ENCODE measurements around the gene FBN2. TPM values are rescaled to one million over a fixed set of nuclear protein-coding genes. Genes with fewer than 3 reads are reported as not detected.

FBN2 gene
- total RNA-seq, 4 donors from 2014 or later, result 0.04 to 0.39 (median 0.15) TPM; not detected in 1

DNA sequence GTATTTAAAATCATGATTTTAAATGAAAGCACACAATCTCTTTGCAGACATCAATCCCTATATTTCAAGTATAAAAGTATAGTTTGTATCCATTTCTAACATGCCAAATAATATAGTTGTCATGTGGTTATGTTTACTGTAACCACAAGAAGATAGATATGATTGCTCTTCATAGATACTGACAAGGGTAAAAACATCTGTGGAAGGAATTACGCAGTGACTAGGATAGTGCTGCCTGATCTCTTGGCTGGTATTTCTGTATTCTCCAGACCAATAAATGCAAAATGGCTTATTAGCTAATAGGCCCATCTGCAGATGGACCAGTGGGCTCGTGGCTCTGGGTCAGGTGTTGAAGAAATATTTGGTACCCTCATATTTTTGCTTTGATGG, 34.9 kb upstream of the FBN2 start:
- no peak overlapping the region for H3K4me3 ChIP-seq (ENCODE audit: low read depth, poor library complexity, severe bottlenecking)
- DNase-seq (ENCODE audit: low spot score in 2 of 2), result no peak
- intact Hi-C loops (cut with DNase I; ENCODE audit: low total_unique reads), result no loop called here
- WGBS, 2 donors, result 83 to 85% methylated on average over 2 of the region's 2 CpGs
- no peak for TF ChIP-seq POLR2A (IDR thresholded peaks at IDR 0.05)
- TF ChIP-seq, protein P1, sequence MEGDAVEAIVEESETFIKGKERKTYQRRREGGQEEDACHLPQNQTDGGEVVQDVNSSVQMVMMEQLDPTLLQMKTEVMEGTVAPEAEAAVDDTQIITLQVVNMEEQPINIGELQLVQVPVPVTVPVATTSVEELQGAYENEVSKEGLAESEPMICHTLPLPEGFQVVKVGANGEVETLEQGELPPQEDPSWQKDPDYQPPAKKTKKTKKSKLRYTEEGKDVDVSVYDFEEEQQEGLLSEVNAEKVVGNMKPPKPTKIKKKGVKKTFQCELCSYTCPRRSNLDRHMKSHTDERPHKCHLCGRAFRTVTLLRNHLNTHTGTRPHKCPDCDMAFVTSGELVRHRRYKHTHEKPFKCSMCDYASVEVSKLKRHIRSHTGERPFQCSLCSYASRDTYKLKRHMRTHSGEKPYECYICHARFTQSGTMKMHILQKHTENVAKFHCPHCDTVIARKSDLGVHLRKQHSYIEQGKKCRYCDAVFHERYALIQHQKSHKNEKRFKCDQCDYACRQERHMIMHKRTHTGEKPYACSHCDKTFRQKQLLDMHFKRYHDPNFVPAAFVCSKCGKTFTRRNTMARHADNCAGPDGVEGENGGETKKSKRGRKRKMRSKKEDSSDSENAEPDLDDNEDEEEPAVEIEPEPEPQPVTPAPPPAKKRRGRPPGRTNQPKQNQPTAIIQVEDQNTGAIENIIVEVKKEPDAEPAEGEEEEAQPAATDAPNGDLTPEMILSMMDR (IDR thresholded peaks at IDR 0.05), result no peak

GRCh38 chr5:128572051-128572929, 34.2 kb upstream of the FBN2 start:
- intact Hi-C loops (cut with DNase I; ENCODE audit: low total_unique reads), result no loop called here
- TF ChIP-seq, protein P1 (IDR thresholded peaks at IDR 0.05), result no peak
- no peak for TF ChIP-seq POLR2A (IDR thresholded peaks at IDR 0.05)
- DNase-seq (ENCODE audit: low spot score in 2 of 2), result no peak

DNA sequence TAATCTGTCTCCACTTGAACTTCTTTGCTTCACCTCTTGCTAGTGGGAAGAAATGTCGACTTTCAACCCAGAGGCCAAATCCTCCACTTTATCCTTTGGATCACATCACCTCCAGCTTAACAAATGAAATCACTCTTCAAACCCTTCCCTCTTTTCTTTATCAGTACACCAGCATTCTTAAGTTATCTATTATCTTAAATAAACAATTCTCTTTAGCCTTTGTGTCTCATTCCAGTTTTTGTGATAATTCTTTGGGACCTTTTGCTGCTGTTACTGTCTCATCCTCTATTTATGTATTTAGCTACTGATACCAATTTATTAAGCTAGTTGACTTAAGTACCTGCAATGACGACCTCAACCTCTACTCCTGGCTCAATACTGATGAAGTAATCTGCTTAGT, 28.1 kb upstream of the FBN2 start:
- no peak for DNase-seq (ENCODE audit: low spot score in 2 of 2)
- intact Hi-C loops (cut with DNase I; ENCODE audit: low total_unique reads), result no loop called here
- H3K4me3 ChIP-seq (ENCODE audit: low read depth, poor library complexity, severe bottlenecking), result no peak overlapping the region
- WGBS, 2 donors, result 69 to 76% methylated on average over 2 of the region's 2 CpGs
- TF ChIP-seq POLR2A (IDR thresholded peaks at IDR 0.05), result no peak
- TF ChIP-seq, protein P1 (IDR thresholded peaks at IDR 0.05), result no peak

More at GRCh38 chr5:128572051-128572929, 34.2 kb upstream of the FBN2 start:
- WGBS, 2 donors, result 77 to 80% methylated on average over 4 of the region's 4 CpGs
- no peak overlapping the region for H3K4me3 ChIP-seq (ENCODE audit: low read depth, poor library complexity, severe bottlenecking)

GRCh38 chr5:128559300-128560297, 21.6 kb upstream of the FBN2 start:
- intact Hi-C loops (cut with DNase I; ENCODE audit: low total_unique reads), result no loop called here
- no peak overlapping the region for H3K4me3 ChIP-seq (ENCODE audit: low read depth, poor library complexity, severe bottlenecking)
- TF ChIP-seq, protein P1 (IDR thresholded peaks at IDR 0.05), result no peak
- no peak for TF ChIP-seq POLR2A (IDR thresholded peaks at IDR 0.05)
- 78 to 81% methylated on average over 13 of the region's 13 CpGs for WGBS, 2 donors
- DNase-seq (ENCODE audit: low spot score in 2 of 2), result no peak

DNA sequence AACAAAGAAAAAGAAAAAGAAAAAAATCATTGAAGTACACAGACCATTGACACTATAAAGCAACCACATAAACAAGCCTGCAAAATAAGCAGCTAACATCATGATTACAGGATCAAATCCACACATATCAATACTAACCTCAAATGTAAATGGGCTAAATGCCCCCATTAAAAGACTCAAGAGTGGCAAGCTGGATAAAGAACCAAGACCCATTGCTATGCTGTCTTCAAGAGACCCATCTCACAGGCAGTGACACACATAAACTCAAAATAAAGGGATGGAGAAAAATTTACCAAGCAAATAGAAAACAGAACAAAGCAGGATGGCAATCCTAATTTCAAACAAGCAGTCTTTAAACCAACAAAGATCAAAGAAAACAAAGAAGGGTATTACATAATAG, 15.7 kb upstream of the FBN2 start:
- no peak overlapping the region for H3K4me3 ChIP-seq (ENCODE audit: low read depth, poor library complexity, severe bottlenecking)
- intact Hi-C loops (cut with DNase I; ENCODE audit: low total_unique reads), result no loop called here
- TF ChIP-seq, protein P1 (IDR thresholded peaks at IDR 0.05), result no peak
- TF ChIP-seq POLR2A (IDR thresholded peaks at IDR 0.05), result no peak
- DNase-seq (ENCODE audit: low spot score in 2 of 2), result no peak

Data from lower leg skin (tissue), 4 donors.